ENCODE data around the gene COG7.
"Not testable (repeated sequence)": the region's sequence is repeated elsewhere in the genome, so short reads cannot be mapped to it uniquely, and the experiment has no call there.

COG7 gene

GRCh38 chr16:23381702-23382101 lies 71.3 kb downstream of the COG7 start:
- DNase-seq, result not testable (repeated sequence)

GRCh38 chr16:23380501-23380951 lies 72.5 kb downstream of the COG7 start:
- DNase-seq, result no peak

- DNase-seq, result no peak
Measured at GRCh38 chr16:23379707-23380106, 73.3 kb downstream of the COG7 start.

- DNase-seq, result no peak
Measured at GRCh38 chr16:23378921-23379320, 74.1 kb downstream of the COG7 start.

- DNase-seq, result no peak
Measured at GRCh38 chr16:23378256-23378655, 74.7 kb downstream of the COG7 start.

- DNase-seq, result no peak
Measured at GRCh38 chr16:23377071-23377931, 75.7 kb downstream of the COG7 start.

GRCh38 chr16:23375643-23376042 lies 77.3 kb downstream of the COG7 start:
- no peak for DNase-seq

- DNase-seq, result no peak
Measured at GRCh38 chr16:23374721-23375510, 78.1 kb downstream of the COG7 start.

- no peak for DNase-seq
Measured at GRCh38 chr16:23373436-23374219, 79.4 kb downstream of the COG7 start.

- no peak for DNase-seq
Measured at GRCh38 chr16:23371368-23371767, 81.6 kb downstream of the COG7 start.

GRCh38 chr16:23369416-23369815 lies 83.6 kb downstream of the COG7 start:
- DNase-seq, result no peak

- DNase-seq, result no peak
Measured at GRCh38 chr16:23368469-23368868, 84.5 kb downstream of the COG7 start.

GRCh38 chr16:23367988-23368387 lies 85.0 kb downstream of the COG7 start:
- no peak for DNase-seq

- no peak for DNase-seq
Measured at GRCh38 chr16:23367564-23367963, 85.4 kb downstream of the COG7 start.

- not testable (repeated sequence) for DNase-seq
Measured at GRCh38 chr16:23366341-23366740, 86.6 kb downstream of the COG7 start.

GRCh38 chr16:23365602-23366240 lies 87.3 kb downstream of the COG7 start:
- no peak for DNase-seq

GRCh38 chr16:23362460-23363317 lies 90.3 kb downstream of the COG7 start:
- no peak for DNase-seq

GRCh38 chr16:23359092-23359760 lies 93.8 kb downstream of the COG7 start:
- DNase-seq, result no peak

GRCh38 chr16:23357761-23358290 lies 95.2 kb downstream of the COG7 start:
- no peak for DNase-seq

GRCh38 chr16:23356941-23357340 lies 96.0 kb downstream of the COG7 start:
- no peak for DNase-seq
